NK-92 (cell line): ENCODE results near the gene POP5.
"Not testable (repeated sequence)": the region's sequence is repeated elsewhere in the genome, so short reads cannot be mapped to it uniquely, and the experiment has no call there.

Experiments
- DNase-seq: peaks from one replicate; lab custom pipeline; 2025; ENCODE audit not compliant: unreplicated experiment; lab: John Stamatoyannopoulos, UW

The POP5 gene

GRCh38 chr12:120580787-120581723 is at the start of gene POP5:
Gene POP5, minus strand, starts transcription at chr12:120581402. Its CDS starts 40 bp downstream, at chr12:120581362.
- DNase-seq: peak; percentile 52

GRCh38 chr12:120630104-120630892 is 49.1 kb upstream of the POP5 start:
- no peak for DNase-seq

GRCh38 chr12:120628919-120629318 is 47.7 kb upstream of the POP5 start:
- no peak for DNase-seq

- no peak for DNase-seq
Measured at GRCh38 chr12:120625557-120626419, 44.6 kb upstream of the POP5 start.

- DNase-seq: no peak
Measured at GRCh38 chr12:120620624-120621023, 39.4 kb upstream of the POP5 start.

- no peak for DNase-seq
Measured at GRCh38 chr12:120618954-120619615, 37.9 kb upstream of the POP5 start.

- not testable (repeated sequence) for DNase-seq
Measured at GRCh38 chr12:120617767-120618166, 36.6 kb upstream of the POP5 start.

GRCh38 chr12:120617193-120617592 is 36.0 kb upstream of the POP5 start:
- not testable (repeated sequence) for DNase-seq

- no peak for DNase-seq
Measured at GRCh38 chr12:120614848-120615247, 33.6 kb upstream of the POP5 start.

- DNase-seq: not testable (repeated sequence)
Measured at GRCh38 chr12:120611534-120611933, 30.3 kb upstream of the POP5 start.

- DNase-seq: no peak
Measured at GRCh38 chr12:120610560-120610959, 29.4 kb upstream of the POP5 start.

GRCh38 chr12:120602416-120602815 is 21.2 kb upstream of the POP5 start:
- not testable (repeated sequence) for DNase-seq

- no peak for DNase-seq
Measured at GRCh38 chr12:120599672-120600552, 18.7 kb upstream of the POP5 start.

- DNase-seq: no peak
Measured at GRCh38 chr12:120598674-120599463, 17.7 kb upstream of the POP5 start.

- DNase-seq: no peak
Measured at GRCh38 chr12:120597861-120598260, 16.7 kb upstream of the POP5 start.

- no peak for DNase-seq
Measured at GRCh38 chr12:120596901-120597300, 15.7 kb upstream of the POP5 start.

GRCh38 chr12:120592121-120593049 is 11.2 kb upstream of the POP5 start:
- no peak for DNase-seq
